ENCODE measurements around the gene CD5L. TPM values are rescaled to one million over a fixed set of nuclear protein-coding genes. Genes with fewer than 3 reads are reported as not detected.

CD5L gene
- total RNA-seq = 1.2 TPM

GRCh38 chr1:157841708-157842107 is at the start of gene CD5L:
Gene CD5L (minus strand): TSS chr1:157841808. CDS start chr1:157841701, 107 bp downstream.
- no peak for DNase-seq

- DNase-seq = no peak
Measured at GRCh38 chr1:157882580-157882979, 41.0 kb upstream of the CD5L start.

GRCh38 chr1:157880621-157881020 is 39.0 kb upstream of the CD5L start:
- DNase-seq = no peak

- no peak for DNase-seq
Measured at GRCh38 chr1:157878059-157878458, 36.5 kb upstream of the CD5L start.

- no peak for DNase-seq
Measured at GRCh38 chr1:157870490-157870889, 28.9 kb upstream of the CD5L start.

- no peak for DNase-seq
Measured at GRCh38 chr1:157868654-157869053, 27.0 kb upstream of the CD5L start.

- DNase-seq = no peak
Measured at GRCh38 chr1:157862114-157863070, 20.8 kb upstream of the CD5L start.

- DNase-seq = no peak
Measured at GRCh38 chr1:157856538-157856937, 14.9 kb upstream of the CD5L start.

- no peak for DNase-seq
Measured at GRCh38 chr1:157852476-157852875, 10.9 kb upstream of the CD5L start.

GRCh38 chr1:157849229-157849875 is 7.7 kb upstream of the CD5L start:
- no peak for DNase-seq

- no peak for DNase-seq
Measured at GRCh38 chr1:157844089-157844830, 2.7 kb upstream of the CD5L start.

DNA sequence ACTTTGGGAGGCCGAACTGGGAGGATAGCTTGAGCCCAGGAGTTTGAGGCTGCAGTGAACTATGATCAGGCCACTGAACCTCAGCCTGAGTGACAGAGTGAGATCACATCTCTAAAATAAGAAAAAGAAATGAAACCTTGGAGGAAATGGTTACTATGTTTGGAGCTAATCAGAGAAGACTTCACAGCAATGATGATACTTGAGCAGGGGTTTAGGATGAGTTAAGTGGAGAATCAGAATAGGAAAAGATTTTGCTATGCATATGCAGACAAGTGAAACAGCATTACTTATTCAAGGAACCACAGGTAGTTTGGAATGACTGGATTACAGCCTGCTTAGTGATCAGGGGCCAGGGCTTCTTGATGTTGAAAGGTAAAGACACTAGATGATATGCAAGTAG is 1.3 kb upstream of the CD5L start:
- DNase-seq = no peak

GRCh38 chr1:157838966-157839365 is 2.6 kb downstream of the CD5L start:
- DNase-seq = no peak

GRCh38 chr1:157834430-157834829 is 7.2 kb downstream of the CD5L start:
- no peak for DNase-seq

GRCh38 chr1:157833145-157833544 is 8.5 kb downstream of the CD5L start:
- no peak for DNase-seq

- DNase-seq = no peak
Measured at GRCh38 chr1:157831968-157832626, 9.5 kb downstream of the CD5L start.

DNA sequence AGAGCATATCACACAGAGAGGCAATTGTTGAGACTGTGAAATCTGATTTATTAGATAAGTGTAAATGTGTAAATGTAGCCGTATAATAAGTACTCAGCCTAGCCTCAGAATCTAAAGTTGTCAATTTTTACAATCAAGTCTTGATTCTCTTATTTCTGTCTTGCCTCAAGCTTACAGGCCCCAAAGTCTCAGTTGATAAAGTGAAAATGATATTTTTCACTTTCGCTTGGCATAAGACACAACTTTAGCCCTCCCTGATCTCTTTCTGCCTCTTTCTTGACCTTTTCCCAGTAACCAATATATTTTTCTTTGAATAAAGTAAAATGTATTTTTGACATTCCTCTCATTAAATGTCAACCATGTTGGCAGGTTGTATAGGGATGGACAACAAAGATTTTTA is 10.7 kb downstream of the CD5L start:
- no peak for DNase-seq

DNA sequence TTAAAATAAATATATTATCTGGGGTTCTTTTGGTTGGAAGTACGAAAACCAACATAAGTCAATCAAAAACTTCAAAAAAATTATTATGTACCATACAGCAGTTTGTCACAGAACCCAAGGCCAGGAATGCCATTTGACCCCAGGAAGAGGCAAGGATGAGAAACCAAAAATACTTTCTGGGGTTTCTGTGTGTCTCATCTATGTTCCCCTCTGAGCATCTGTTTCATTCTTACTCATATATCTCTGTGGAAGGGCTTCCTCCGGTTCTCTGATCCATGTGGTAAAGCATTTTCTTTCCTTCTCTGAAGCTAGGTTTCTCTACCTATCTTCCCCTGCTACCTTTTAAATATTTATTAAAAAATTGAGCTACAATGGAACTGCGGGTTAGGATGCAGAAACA is 11.9 kb downstream of the CD5L start:
- no peak for DNase-seq

GRCh38 chr1:157829210-157829609 is 12.4 kb downstream of the CD5L start:
- no peak for DNase-seq

DNA sequence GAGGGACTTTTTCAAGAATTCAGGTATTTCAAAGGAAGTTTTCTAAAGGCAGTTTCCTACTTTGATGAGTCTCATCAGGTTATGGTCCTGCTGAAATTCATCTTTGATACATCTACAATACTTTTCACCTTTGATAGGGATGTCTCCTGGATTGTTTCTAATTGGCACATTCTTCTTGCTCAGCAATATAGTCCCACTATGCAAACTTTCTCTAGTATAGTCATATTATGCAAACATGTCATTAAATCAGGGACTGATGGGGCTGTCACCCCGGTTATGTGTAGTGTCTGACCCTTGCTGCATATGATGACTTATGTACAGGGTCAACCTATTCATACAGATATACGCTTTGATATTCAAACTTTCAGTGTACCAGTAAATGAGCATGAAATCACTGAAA is 21.3 kb downstream of the CD5L start:
- no peak for DNase-seq

DNA sequence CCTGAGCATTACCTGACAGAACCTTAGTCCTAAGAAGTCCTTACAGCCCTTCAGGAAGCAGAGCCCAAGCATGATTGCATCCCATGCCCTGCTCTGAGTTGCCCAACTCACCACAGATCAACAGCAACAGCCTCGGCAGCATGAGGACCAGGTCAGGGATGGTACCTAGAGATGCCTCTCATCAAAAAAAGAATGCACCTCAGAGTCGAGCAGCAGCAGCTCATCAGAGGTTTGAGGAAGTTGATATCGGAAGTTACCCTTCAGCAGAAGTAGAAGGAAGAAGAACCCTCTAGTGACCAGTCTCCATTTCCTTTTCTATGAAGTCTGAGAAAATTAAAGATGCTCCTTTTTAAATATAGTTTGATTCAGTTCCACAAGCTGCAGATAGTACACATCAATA is 21.7 kb downstream of the CD5L start, which contains the start of gene FCRL1:
Gene FCRL1 (minus strand): TSS at position 225 of the 400 bp plus-strand sequence. CDS start 83 bp downstream, at position 142.
- no peak for DNase-seq

DNA sequence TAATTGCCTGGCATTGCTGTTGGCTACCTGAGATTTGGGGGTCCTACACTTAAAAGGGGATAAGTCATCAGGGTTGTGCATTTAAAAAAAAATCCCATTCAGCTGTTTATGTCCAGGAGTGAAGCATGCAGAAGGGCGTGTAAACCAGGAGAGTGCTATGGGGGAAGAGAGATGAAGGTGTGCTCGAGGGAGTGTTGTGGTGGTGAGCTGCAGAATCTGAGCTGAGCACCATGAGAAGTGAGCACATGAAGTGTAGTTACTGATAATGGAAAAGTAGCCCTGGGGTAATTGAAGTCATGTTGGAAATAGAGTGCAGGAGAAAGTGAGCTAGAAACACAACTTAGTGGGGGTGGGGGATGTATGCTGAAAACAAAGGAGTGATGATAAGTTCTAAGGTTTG is 22.4 kb downstream of the CD5L start:
- DNase-seq = no peak
